Adrenal gland (tissue), 5 donors: ENCODE measurements around the gene NT5C2.

ENCODE experiments used
- CTCF ChIP-seq, 6 experiments: fragments of 450-650 bp in 4 of 6; fragments of 200-600 bp in 2 of 6; sonication (generic) in 1 of 6; IDR thresholded peaks; 1 replicate in 5 of 6; 2 replicates in 1 of 6; pipeline versions ENCODE4 v1.5.1 to v1.8.0; 2016 to 2021; ENCODE audit warnings: antibody characterized with exemption in 6 of 6, mild to moderate bottlenecking in 2 of 6, moderate library complexity in 1 of 6
- POLR2A ChIP-seq, 2 donors: fragments of 450-650 bp; IDR thresholded peaks; one replicate each; pipeline ENCODE4 v1.6.1; 2017; ENCODE audit warnings: antibody characterized with exemption in 2 of 2, mild to moderate bottlenecking in 2 of 2, moderate library complexity in 1 of 2
- donor health status: DM: no; HTN: no; CAD: no.

DNA sequence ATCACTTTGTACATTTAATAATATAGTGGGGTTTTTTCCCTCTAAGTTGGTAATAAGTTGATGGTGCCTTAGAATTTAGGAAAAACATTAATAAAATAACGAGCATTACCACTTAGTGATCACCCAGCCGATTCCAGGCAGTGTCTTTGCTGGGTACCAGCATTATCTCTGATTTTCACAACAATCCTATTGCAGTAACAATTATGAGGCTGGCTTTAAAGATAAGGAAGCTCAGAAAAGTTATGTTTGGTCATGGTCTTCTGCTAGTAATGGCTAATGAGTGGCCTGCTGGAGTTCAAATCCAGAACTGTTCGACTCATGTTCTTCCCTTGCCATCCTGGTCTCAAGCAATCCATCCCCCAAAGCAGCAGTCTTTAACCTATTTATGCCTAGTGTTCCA, 147.1 kb downstream of the NT5C2 start:
- TF ChIP-seq CTCF (IDR thresholded peaks at IDR 0.05) (no peak), POLR2A (IDR thresholded peaks at IDR 0.05) (no peak)
